DOHH2 (cell line): ENCODE data around the gene MON2.
A peak's percentile ranks its signal among the peaks of the same experiment; 100 is the strongest.

ENCODE experiments used
- H3F3A ChIP-seq: fragments of 200-600 bp; sonication (generic), shearing (Covaris generic); 2 replicates; pipeline ENCODE4 v1.6.0; 2016; ENCODE audit warnings: antibody characterized with exemption, mild to moderate bottlenecking; ENCODE audit not compliant: control insufficient read depth, insufficient read depth
- H3K27ac ChIP-seq: fragments of 200-600 bp; sonication (generic); 2 replicates; pipeline ENCODE4 v1.5.1; 2014; ENCODE audit warnings: low read depth, mild to moderate bottlenecking, low read length, moderate library complexity
- H3K27me3 ChIP-seq: fragments of 200-600 bp; sonication (generic); 2 replicates; pipeline ENCODE4 v1.6.1; 2014; ENCODE audit warnings: mild to moderate bottlenecking, low read length, mixed read lengths; ENCODE audit not compliant: control insufficient read depth
- H3K36me3 ChIP-seq: fragments of 200-600 bp; sonication (generic); 2 replicates; pipeline ENCODE4 v1.6.1; 2014; ENCODE audit warnings: mild to moderate bottlenecking, low read length, moderate library complexity, mixed read lengths; ENCODE audit not compliant: control insufficient read depth
- H3K4me1 ChIP-seq: fragments of 200-600 bp; sonication (generic); 2 replicates; pipeline ENCODE4 v1.6.1; 2014; ENCODE audit warnings: mild to moderate bottlenecking, low read length, mixed read lengths; ENCODE audit not compliant: control insufficient read depth
- H3K4me2 ChIP-seq: fragments of 200-600 bp; sonication (generic); 2 replicates; pipeline ENCODE4 v1.6.0; 2014; ENCODE audit warnings: mild to moderate bottlenecking, low read length, moderate library complexity
- H3K4me3 ChIP-seq: fragments of 200-600 bp; sonication (generic); 2 replicates; pipeline ENCODE4 v1.5.1; 2014; ENCODE audit warnings: mild to moderate bottlenecking, low read length, mixed read lengths
- H3K79me2 ChIP-seq: fragments of 200-600 bp; sonication (generic); 2 replicates; pipeline ENCODE4 v1.6.1; 2014; ENCODE audit warnings: mild to moderate bottlenecking, low read length, mixed read lengths; ENCODE audit not compliant: control insufficient read depth
- H3K9me2 ChIP-seq: fragments of 200-600 bp; sonication (generic); replicated peaks from 2 replicates; pipeline ENCODE4 v1.6.1; 2014; ENCODE audit warnings: mild to moderate bottlenecking, low read length, mixed read lengths; ENCODE audit not compliant: control insufficient read depth
- H3K9me3 ChIP-seq: fragments of 200-600 bp; sonication (generic); 2 replicates; pipeline ENCODE4 v1.6.1; 2014; ENCODE audit warnings: antibody characterized with exemption, low read length, mixed read lengths; ENCODE audit not compliant: control insufficient read depth, insufficient read depth
- H4K20me1 ChIP-seq: fragments of 200-600 bp; sonication (generic); 2 replicates; pipeline ENCODE4 v1.6.0; 2014; ENCODE audit warnings: low read depth, mild to moderate bottlenecking, antibody characterized with exemption, low read length, moderate library complexity; ENCODE audit not compliant: control insufficient read depth, insufficient read depth
- CTCF ChIP-seq: fragments of 200-600 bp; sonication (generic); IDR thresholded peaks from one replicate; pipeline ENCODE4 v1.5.1; 2014; ENCODE audit warnings: antibody characterized with exemption, mild to moderate bottlenecking, low read depth, low read length; ENCODE audit not compliant: poor library complexity, severe bottlenecking
- EZH2phosphoT487 ChIP-seq: fragments of 200-600 bp; sonication (generic); IDR thresholded peaks from 2 replicates; pipeline ENCODE4 v1.6.1; 2017; ENCODE audit warnings: borderline replicate concordance, mild to moderate bottlenecking, antibody characterized with exemption, low read length, moderate library complexity, mixed read lengths

Gene MON2

DNA sequence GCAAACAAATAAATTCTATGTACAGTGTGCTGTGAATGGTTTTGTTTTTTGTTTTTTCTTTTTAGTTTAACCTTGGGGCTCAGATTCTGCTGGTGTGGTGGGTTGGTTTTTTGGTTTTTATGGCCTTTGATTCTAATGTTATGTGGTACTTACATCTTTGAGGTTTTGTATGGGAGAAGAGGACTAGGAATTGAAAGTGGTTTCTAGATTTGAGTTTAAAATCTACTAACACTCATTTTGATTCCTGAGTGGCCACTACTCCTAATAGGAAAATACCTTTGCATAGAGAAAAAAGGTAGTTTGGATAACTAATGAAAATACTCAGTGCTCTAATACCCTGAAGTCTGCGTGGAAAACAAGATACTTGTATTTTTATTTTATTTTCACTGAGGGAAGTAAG is 137.7 kb downstream of the MON2 start:
- Histone ChIP-seq H3K27me3 (no peaks in the 10 kb centered on the region), H3K79me2 (peaks cover 38% of the 10 kb centered on the region), H3F3A (peaks cover 9% of the 10 kb centered on the region), H4K20me1 (0 out of 2 replicates have a peak, but pooled peaks cover 4% of the 10 kb centered on the region), H3K4me2 (peak overlapping the region; percentile 70), H3K4me3 (peak overlapping the region; percentile 93), H3K9me3 (no peaks in the 10 kb centered on the region), H3K4me1 (peaks cover 40% of the 10 kb centered on the region), H3K36me3 (peaks cover 28% of the 10 kb centered on the region), H3K9me2 (no peaks in the 10 kb centered on the region), H3K27ac (no peak overlapping the region)
- TF ChIP-seq EZH2phosphoT487 (no peak), CTCF (no peak)

GRCh38 chr12:62604871-62605270 is 138.2 kb downstream of the MON2 start:
- H3K4me2 ChIP-seq = peak overlapping the region; percentile 70
- no peaks in the 10 kb centered on the region for H3K27me3 ChIP-seq
- H3K9me2 ChIP-seq = no peaks in the 10 kb centered on the region
- H4K20me1 ChIP-seq = 0 out of 2 replicates have a peak, but pooled peaks cover 4% of the 10 kb centered on the region
- peak overlapping the region; percentile 93 for H3K4me3 ChIP-seq
- H3K79me2 ChIP-seq = peaks cover 38% of the 10 kb centered on the region
- TF ChIP-seq CTCF (no peak), EZH2phosphoT487 (no peak)
- no peak overlapping the region for H3K27ac ChIP-seq
- no peaks in the 10 kb centered on the region for H3K9me3 ChIP-seq
- H3F3A ChIP-seq = peaks cover 9% of the 10 kb centered on the region
- peaks cover 35% of the 10 kb centered on the region for H3K4me1 ChIP-seq
- peaks cover 28% of the 10 kb centered on the region for H3K36me3 ChIP-seq

DNA sequence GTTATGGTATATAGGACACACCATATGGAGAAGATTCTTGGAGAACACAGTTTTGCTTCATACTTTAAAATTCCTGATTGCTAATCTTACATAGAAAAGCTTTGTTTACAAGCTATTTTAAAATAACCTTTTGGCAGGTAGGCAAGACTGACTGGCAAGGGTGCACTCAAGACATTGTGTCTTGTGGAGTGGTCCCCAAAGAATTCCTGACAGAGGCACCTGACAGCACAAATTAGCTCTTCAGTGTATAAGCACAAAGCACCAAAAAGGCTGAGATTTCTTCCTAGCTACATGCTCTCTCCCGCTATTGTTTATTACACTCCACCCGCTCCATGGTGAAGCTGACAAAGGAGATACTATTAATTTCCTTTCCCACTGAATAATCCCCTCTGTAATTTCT is 139.4 kb downstream of the MON2 start:
- Histone ChIP-seq H3F3A (peaks cover 5% of the 10 kb centered on the region; the same call in 1 of the 2 replicates), H3K4me2 (no peak overlapping the region), H3K79me2 (peaks cover 38% of the 10 kb centered on the region)

More for the DNA sequence above, 139.4 kb downstream of the MON2 start:
- Histone ChIP-seq H3K36me3 (peaks cover 28% of the 10 kb centered on the region), H3K4me1 (peaks cover 27% of the 10 kb centered on the region), H4K20me1 (0 out of 2 replicates have a peak, but pooled peaks cover 4% of the 10 kb centered on the region), H3K27me3 (no peaks in the 10 kb centered on the region), H3K4me3 (no peak overlapping the region), H3K9me2 (no peaks in the 10 kb centered on the region), H3K9me3 (no peaks in the 10 kb centered on the region), H3K27ac (no peak overlapping the region)
- TF ChIP-seq EZH2phosphoT487 = no peak
- no peak for TF ChIP-seq CTCF
